ENCODE data around the gene CHRNE.

DNA sequence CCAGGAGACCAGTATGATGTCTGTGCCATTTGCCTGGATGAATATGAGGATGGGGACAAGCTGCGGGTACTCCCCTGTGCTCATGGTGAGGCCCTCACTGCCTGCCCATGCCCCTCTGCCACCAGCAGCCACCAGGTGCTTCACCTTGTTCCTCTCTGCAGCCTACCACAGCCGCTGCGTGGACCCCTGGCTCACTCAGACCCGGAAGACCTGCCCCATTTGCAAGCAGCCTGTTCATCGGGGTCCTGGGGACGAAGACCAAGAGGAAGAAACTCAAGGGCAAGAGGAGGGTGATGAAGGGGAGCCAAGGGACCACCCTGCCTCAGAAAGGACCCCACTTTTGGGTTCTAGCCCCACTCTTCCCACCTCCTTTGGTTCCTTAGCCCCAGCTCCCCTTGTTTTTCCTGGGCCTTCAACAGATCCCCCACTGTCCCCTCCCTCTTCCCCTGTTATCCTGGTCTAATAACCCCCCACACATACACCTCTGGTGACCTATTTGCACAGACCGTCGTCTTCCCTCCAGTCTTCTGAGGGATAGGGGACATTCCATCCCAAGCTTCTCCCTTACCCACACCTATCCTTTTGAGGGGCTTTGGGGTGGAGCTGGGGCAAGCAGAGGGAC, 41.8 kb upstream of the CHRNE start:
- no peak for TF ChIP-seq JUN (IDR thresholded peaks at IDR 0.05; ENCODE audit: low read depth, low read length)
- no peak for TF ChIP-seq ZNF274 (IDR thresholded peaks at IDR 0.05; ENCODE audit: borderline replicate concordance, extremely low read depth, low read length)
- TF ChIP-seq CTBP2 (IDR thresholded peaks at IDR 0.05; ENCODE audit: borderline replicate concordance, insufficient read depth, insufficient read length, low read length): no peak
- TF ChIP-seq TAF1 (IDR thresholded peaks at IDR 0.05; ENCODE audit: low read depth, low read length): no peak
- TF ChIP-seq, protein P1, sequence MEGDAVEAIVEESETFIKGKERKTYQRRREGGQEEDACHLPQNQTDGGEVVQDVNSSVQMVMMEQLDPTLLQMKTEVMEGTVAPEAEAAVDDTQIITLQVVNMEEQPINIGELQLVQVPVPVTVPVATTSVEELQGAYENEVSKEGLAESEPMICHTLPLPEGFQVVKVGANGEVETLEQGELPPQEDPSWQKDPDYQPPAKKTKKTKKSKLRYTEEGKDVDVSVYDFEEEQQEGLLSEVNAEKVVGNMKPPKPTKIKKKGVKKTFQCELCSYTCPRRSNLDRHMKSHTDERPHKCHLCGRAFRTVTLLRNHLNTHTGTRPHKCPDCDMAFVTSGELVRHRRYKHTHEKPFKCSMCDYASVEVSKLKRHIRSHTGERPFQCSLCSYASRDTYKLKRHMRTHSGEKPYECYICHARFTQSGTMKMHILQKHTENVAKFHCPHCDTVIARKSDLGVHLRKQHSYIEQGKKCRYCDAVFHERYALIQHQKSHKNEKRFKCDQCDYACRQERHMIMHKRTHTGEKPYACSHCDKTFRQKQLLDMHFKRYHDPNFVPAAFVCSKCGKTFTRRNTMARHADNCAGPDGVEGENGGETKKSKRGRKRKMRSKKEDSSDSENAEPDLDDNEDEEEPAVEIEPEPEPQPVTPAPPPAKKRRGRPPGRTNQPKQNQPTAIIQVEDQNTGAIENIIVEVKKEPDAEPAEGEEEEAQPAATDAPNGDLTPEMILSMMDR (IDR thresholded peaks at IDR 0.05; ENCODE audit: control extremely low read depth in 1 of 3, insufficient read depth in 1 of 3, low read depth in 1 of 3, low read length in 3 of 3): no peak

Measured in H1 (cell line).